Measurements from ENCODE around the gene FAM89A. TPM values are rescaled to one million over a fixed set of nuclear protein-coding genes. Genes with fewer than 3 reads are reported as not detected.

Gene FAM89A
- total RNA-seq, 4 donors from 2014 or later, result 10.3 to 20.5 (median 16.1) TPM

DNA sequence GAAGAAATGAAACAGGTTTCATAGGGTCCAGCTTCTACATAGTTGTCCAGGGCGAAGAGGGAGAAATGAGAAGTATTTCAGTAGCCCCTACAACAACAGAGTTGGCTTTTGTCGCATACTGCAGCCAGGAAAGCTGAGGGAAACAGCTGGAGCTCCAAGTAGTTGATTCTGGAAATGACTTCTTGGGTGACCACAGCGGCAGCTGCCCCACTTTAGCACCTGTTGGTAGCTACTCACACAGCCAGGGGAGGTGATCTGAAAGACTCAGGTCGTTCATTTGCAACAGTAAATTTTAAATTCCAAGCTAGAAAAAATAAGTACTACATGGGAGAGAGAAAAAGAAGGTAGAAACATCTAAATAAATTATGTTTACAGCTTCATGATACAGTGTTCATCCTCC is 63.7 kb downstream of the FAM89A start:
- Histone ChIP-seq H3K4me1 (peaks cover 4 to 8% of the 10 kb centered on the region in 2 donors), H3K36me3 (no peaks in the 10 kb centered on the region), H3K9me3 (no peaks in the 10 kb centered on the region), H3K27ac (no peak overlapping the region), H3K4me3 (no peak overlapping the region), H3K27me3 (no peaks in the 10 kb centered on the region)
- TF ChIP-seq POLR2A (IDR thresholded peaks at IDR 0.05) (no peak), CTCF (IDR thresholded peaks at IDR 0.05) (no peak)
- intact Hi-C loops (cut with DNase I; ENCODE audit: low total_unique reads), result no loop called here
- DNase-seq, result no peak

DNA sequence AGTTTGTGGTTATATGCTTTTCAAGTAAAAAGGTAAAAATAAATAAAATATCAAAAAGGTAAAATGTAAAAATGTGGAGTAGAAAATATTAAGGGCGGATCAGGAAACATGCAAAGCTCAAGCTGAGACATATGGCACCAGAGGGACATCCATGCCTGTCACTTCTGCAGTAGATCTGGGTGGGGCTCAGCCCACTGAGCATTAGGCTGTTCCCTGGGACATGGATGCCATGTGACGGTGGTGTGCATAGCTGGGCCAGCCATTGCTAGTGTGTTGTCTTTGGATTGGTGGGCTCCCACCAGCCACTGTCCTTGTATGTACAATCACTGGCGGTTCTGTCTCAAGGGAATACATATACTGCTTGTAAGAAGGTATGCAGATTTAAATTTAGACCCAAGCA is 64.4 kb downstream of the FAM89A start:
- H3K4me3 ChIP-seq, result no peak overlapping the region
- no peaks in the 10 kb centered on the region for H3K9me3 ChIP-seq
- DNase-seq, result no peak
- intact Hi-C loops (cut with DNase I; ENCODE audit: low total_unique reads), result no loop called here
- H3K4me1 ChIP-seq, result peaks cover 4 to 8% of the 10 kb centered on the region in 2 donors
- H3K27ac ChIP-seq, result no peak overlapping the region
- no peak for TF ChIP-seq POLR2A (IDR thresholded peaks at IDR 0.05)
- TF ChIP-seq CTCF (IDR thresholded peaks at IDR 0.05), result no peak
- no peaks in the 10 kb centered on the region for H3K27me3 ChIP-seq
- no peaks in the 10 kb centered on the region for H3K36me3 ChIP-seq

DNA sequence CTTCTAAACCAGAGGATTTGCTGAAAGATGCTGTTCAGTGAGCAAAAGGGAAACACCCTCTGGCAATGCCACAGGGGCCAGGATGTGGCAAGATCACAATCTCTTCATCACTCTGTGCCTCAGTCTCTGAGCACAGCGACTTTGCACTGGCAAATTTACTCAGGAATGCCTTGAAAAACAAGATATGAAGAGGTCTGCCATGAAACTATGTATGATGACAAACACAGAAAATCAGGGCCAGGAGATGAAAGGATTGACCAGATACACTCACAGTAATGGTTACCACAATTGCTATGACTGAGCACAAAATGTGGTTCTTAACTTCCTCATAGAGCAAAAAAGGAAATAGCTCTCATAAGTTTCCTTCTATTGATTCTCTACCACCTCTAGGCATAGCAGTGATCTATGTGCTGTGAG is 67.2 kb downstream of the FAM89A start:
- Histone ChIP-seq H3K36me3 (no peaks in the 10 kb centered on the region), H3K9me3 (no peaks in the 10 kb centered on the region), H3K27me3 (no peaks in the 10 kb centered on the region), H3K27ac (no peak overlapping the region), H3K4me1 (peaks cover 0 to 8% of the 10 kb centered on the region in 2 donors), H3K4me3 (no peak overlapping the region)
- intact Hi-C loops (cut with DNase I; ENCODE audit: low total_unique reads), result no loop called here
- TF ChIP-seq POLR2A (IDR thresholded peaks at IDR 0.05) (no peak), CTCF (IDR thresholded peaks at IDR 0.05) (no peak)
- no peak for DNase-seq

- no peak for DNase-seq
- Histone ChIP-seq H3K27me3 (no peaks in the 10 kb centered on the region), H3K27ac (no peak overlapping the region), H3K9me3 (no peaks in the 10 kb centered on the region), H3K36me3 (no peaks in the 10 kb centered on the region), H3K4me1 (no peaks in the 10 kb centered on the region), H3K4me3 (no peak overlapping the region)
- no peak for TF ChIP-seq CTCF (IDR thresholded peaks at IDR 0.05)
- no peak for TF ChIP-seq POLR2A (IDR thresholded peaks at IDR 0.05)
- intact Hi-C loops (cut with DNase I; ENCODE audit: low total_unique reads), result no loop called here
Observed at GRCh38 chr1:230971771-230972170, 68.3 kb downstream of the FAM89A start.

DNA sequence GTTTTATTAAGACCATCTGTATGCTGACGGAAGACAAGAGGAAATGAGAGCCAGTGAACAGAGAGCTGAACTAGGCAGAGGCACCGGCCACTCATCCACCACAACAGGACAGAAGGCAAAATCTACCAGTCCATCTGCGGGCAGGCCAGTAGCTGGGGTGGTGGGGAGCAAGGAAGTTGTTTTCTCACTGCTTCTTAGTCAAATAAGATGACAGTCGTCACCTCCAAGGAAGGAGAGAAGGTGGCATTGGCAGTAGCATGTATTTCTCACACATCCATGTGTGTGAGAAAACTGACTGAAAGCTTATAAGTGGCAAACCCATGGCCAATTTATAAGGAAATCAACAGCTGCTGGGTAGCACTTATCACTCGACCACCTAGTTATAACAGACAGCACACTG is 69.6 kb downstream of the FAM89A start:
- Histone ChIP-seq H3K27me3 (no peaks in the 10 kb centered on the region), H3K36me3 (no peaks in the 10 kb centered on the region), H3K4me1 (no peaks in the 10 kb centered on the region), H3K4me3 (no peak overlapping the region), H3K9me3 (no peaks in the 10 kb centered on the region), H3K27ac (no peak overlapping the region)
- intact Hi-C loops (cut with DNase I; ENCODE audit: low total_unique reads), result no loop called here
- no peak for DNase-seq
- no peak for TF ChIP-seq CTCF (IDR thresholded peaks at IDR 0.05)
- TF ChIP-seq POLR2A (IDR thresholded peaks at IDR 0.05), result no peak

MicroRNAs within 50 kb of the gene (microRNA counts, 767-probe panel; counts per million panel counts)
- microRNA hsa-miR-1182, result 0 counts per million in 2 donors

Other genes starting within 250 kb of the FAM89A start
- 10 to 100 TPM; 41.0 to 80.0 (median 60.8) TPM for gene C1orf198, start 171.7 kb downstream of the FAM89A start, total RNA-seq
- gene TTC13, start 61.4 kb downstream of the FAM89A start, total RNA-seq, result 10 to 100 TPM in 3 of 4 donors, 1 to 10 TPM in 1; 6.9 to 49.1 (median 30.0) TPM
- gene ARV1, start 61.2 kb downstream of the FAM89A start, total RNA-seq, result 10 to 100 TPM in 3 of 4 donors, 1 to 10 TPM in 1; 3.6 to 15.9 (median 13.5) TPM
- 1 to 10 TPM in 1 of 4 donors, not detected in 3; 1.1 TPM for gene TRIM67, start 121.8 kb upstream of the FAM89A start, total RNA-seq
- gene GNPAT, start 201.0 kb upstream of the FAM89A start, total RNA-seq, result 10 to 100 TPM in 3 of 4 donors, 1 to 10 TPM in 1; 8.2 to 56.1 (median 32.7) TPM